Stimulated activated CD4-positive, alpha-beta T cell treated with anti-CD3 and anti-CD28 coated beads, Interleukin-12 subunit alpha, Interleukin-12 subunit beta, amount 100 ng/mL, for 4 hours (primary cell): ENCODE data around the gene IL10RA.

Experiments
- DNase-seq: peaks from one replicate; pipeline ENCODE4 v3.0.0-alpha.2; 2020

IL10RA gene

GRCh38 chr11:118048472-118049370 lies 62.5 kb downstream of the IL10RA start:
- DNase-seq, result no peak

- DNase-seq, result no peak
Observed at GRCh38 chr11:118049771-118050170, 63.6 kb downstream of the IL10RA start.

- DNase-seq, result no peak
Observed at GRCh38 chr11:118050208-118050891, 64.2 kb downstream of the IL10RA start.
